Measurements from ENCODE around the gene COP1.

COP1 gene

DNA sequence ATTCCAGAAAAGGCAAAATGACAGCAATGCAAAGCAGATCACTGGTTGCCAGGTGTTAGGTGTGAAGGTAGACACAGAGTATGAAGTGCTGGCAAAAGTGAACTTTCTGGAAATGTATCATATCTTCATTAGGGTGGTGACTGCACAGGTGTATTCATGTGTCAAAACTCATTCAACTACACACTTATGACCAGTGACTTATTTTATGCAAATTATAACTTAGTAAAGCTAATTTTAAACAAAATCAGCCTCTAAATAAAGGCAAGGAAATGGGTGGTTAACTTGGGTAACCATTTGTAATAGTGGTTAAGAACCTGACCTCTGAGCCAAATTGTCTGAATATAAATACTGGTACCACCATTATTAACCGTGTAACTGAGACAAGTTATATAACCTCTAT lies 7.4 kb downstream of the COP1 start:
- H3K9me3 ChIP-seq (ENCODE audit: control insufficient read depth, insufficient read depth, low read length): no peaks in the 10 kb centered on the region
- no peaks in the 10 kb centered on the region for H3K27me3 ChIP-seq (ENCODE audit: control insufficient read depth, insufficient read depth, low read length)
- H3K4me3 ChIP-seq (ENCODE audit: low read depth, low read length): no peak overlapping the region
- no peak overlapping the region for H3K9ac ChIP-seq (ENCODE audit: low read depth, low read length)
- H3K36me3 ChIP-seq (ENCODE audit: control insufficient read depth, insufficient read depth, low read length): no peaks in the 10 kb centered on the region
- peaks cover 9% of the 10 kb centered on the region; the same call in 1 of the 2 replicates for H3K4me1 ChIP-seq (ENCODE audit: control insufficient read depth, insufficient read depth, low read length)
- H3K27ac ChIP-seq (ENCODE audit: low read depth, low read length): no peak overlapping the region

DNA sequence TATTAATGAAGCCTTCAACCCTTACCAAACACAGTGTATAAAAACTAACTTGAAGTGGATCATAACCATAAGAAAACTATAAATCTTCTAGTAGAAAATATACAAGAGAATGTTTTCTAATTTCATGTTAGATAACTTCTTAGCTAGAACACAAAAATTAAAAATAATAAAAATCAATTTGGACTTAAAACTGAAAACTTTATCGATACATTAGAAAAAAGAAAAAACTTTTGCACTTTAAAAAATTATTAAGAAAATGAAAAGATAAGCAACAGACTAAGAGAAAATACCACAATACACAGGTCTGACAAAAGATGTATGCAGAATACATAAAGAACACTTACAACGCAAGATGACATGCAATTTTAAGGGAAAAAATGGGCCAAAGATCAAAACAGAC lies 8.7 kb downstream of the COP1 start:
- Histone ChIP-seq H3K9ac (ENCODE audit: low read depth, low read length) (no peak overlapping the region), H3K27me3 (ENCODE audit: control insufficient read depth, insufficient read depth, low read length) (no peaks in the 10 kb centered on the region), H3K36me3 (ENCODE audit: control insufficient read depth, insufficient read depth, low read length) (no peaks in the 10 kb centered on the region), H3K4me1 (ENCODE audit: control insufficient read depth, insufficient read depth, low read length) (0 out of 2 replicates have a peak, but pooled peaks cover 3% of the 10 kb centered on the region), H3K9me3 (ENCODE audit: control insufficient read depth, insufficient read depth, low read length) (no peaks in the 10 kb centered on the region), H3K4me3 (ENCODE audit: low read depth, low read length) (no peak overlapping the region), H3K27ac (ENCODE audit: low read depth, low read length) (no peak overlapping the region)

DNA sequence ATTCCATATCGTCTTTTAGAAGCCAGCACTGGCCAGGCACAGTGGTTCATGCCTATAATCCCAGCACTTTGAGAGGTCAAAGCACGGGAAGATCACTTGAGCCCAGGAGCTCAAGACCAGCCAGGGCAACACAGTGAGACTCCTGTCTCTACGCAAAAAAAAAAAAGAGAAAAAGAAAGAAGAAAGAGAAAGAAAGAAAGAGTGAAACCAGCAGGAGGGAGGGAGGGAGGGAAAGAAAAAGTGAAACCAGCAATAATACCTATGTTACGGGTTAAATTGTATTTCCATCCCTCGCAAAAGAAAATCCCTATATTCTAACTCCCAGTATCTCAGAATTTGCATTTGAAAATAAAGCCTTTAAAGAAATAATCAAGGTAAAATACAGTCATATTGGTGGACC lies 10.4 kb downstream of the COP1 start:
- no peaks in the 10 kb centered on the region for H3K9me3 ChIP-seq (ENCODE audit: control insufficient read depth, insufficient read depth, low read length)
- H3K27me3 ChIP-seq (ENCODE audit: control insufficient read depth, insufficient read depth, low read length): no peaks in the 10 kb centered on the region
- H3K4me1 ChIP-seq (ENCODE audit: control insufficient read depth, insufficient read depth, low read length): 0 out of 2 replicates have a peak, but pooled peaks cover 3% of the 10 kb centered on the region
- no peaks in the 10 kb centered on the region for H3K36me3 ChIP-seq (ENCODE audit: control insufficient read depth, insufficient read depth, low read length)
- H3K9ac ChIP-seq (ENCODE audit: low read depth, low read length): no peak overlapping the region
- H3K27ac ChIP-seq (ENCODE audit: low read depth, low read length): no peak overlapping the region
- no peak overlapping the region for H3K4me3 ChIP-seq (ENCODE audit: low read depth, low read length)

DNA sequence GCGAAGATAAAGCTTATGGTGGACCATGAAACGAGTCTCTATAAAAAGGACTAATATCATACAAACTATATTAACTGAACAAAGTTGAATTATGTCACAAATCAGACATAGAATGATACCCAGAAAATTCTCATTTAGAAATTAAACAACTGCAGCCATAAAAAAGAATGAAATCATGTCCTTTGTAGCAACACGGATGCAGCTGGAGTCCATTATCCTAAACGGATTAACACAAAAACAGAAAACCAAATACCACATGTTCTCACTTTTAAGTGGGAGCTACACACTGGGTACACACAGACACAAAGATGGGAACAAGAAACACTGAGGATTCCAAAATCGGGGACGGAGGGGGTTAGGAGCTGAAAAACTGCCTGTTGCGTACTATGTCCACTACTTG lies 11.5 kb downstream of the COP1 start:
- Histone ChIP-seq H3K27me3 (ENCODE audit: control insufficient read depth, insufficient read depth, low read length) (no peaks in the 10 kb centered on the region), H3K4me3 (ENCODE audit: low read depth, low read length) (no peak overlapping the region), H3K4me1 (ENCODE audit: control insufficient read depth, insufficient read depth, low read length) (0 out of 2 replicates have a peak, but pooled peaks cover 3% of the 10 kb centered on the region), H3K9ac (ENCODE audit: low read depth, low read length) (no peak overlapping the region), H3K9me3 (ENCODE audit: control insufficient read depth, insufficient read depth, low read length) (no peaks in the 10 kb centered on the region), H3K27ac (ENCODE audit: low read depth, low read length) (no peak overlapping the region), H3K36me3 (ENCODE audit: control insufficient read depth, insufficient read depth, low read length) (no peaks in the 10 kb centered on the region)

DNA sequence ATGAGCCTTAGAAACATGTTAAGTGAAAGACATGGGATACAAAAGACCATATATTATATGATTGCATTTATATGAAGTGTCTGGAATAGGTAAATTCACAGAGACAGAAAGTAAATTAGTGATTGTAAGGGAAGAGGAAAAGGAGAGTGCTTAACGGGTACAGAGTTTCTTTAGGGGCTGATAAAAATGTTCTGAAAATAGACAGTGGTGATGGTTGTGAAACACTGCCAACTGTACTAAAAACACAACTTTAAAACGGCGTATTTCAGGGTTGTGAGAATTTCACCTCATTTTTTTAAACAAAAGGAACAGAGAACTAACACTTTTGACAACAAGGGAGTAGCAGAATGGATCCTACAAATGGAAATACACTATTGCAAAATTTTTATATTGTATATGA lies 13.4 kb downstream of the COP1 start:
- no peaks in the 10 kb centered on the region for H3K27me3 ChIP-seq (ENCODE audit: control insufficient read depth, insufficient read depth, low read length)
- no peak overlapping the region for H3K4me3 ChIP-seq (ENCODE audit: low read depth, low read length)
- H3K9me3 ChIP-seq (ENCODE audit: control insufficient read depth, insufficient read depth, low read length): no peaks in the 10 kb centered on the region
- H3K27ac ChIP-seq (ENCODE audit: low read depth, low read length): no peak overlapping the region
- H3K36me3 ChIP-seq (ENCODE audit: control insufficient read depth, insufficient read depth, low read length): no peaks in the 10 kb centered on the region
- peaks cover 18% of the 10 kb centered on the region for H3K4me1 ChIP-seq (ENCODE audit: control insufficient read depth, insufficient read depth, low read length)
- H3K9ac ChIP-seq (ENCODE audit: low read depth, low read length): no peak overlapping the region

DNA sequence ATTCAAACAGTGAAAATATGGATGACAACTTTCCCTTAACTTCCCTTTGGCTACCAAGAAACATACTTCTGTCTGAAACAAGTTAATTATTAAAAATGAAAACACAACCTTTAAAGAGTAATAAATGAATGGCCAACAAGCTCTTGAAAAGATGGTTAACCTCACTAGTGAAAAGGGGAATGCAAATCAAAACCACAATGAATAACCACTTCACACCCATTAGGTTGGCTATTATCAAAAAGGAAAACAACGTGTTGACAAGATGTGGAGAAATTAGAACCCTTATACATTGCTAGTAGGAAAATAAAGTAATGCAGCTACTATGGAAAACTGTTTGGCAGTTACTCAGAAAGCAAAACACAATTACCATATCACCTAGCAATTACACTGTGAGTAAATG lies 14.1 kb downstream of the COP1 start:
- H3K36me3 ChIP-seq (ENCODE audit: control insufficient read depth, insufficient read depth, low read length): no peaks in the 10 kb centered on the region
- no peak overlapping the region for H3K9ac ChIP-seq (ENCODE audit: low read depth, low read length)
- no peaks in the 10 kb centered on the region for H3K27me3 ChIP-seq (ENCODE audit: control insufficient read depth, insufficient read depth, low read length)
- peaks cover 24% of the 10 kb centered on the region for H3K4me1 ChIP-seq (ENCODE audit: control insufficient read depth, insufficient read depth, low read length)
- H3K4me3 ChIP-seq (ENCODE audit: low read depth, low read length): no peak overlapping the region
- H3K27ac ChIP-seq (ENCODE audit: low read depth, low read length): no peak overlapping the region
- H3K9me3 ChIP-seq (ENCODE audit: control insufficient read depth, insufficient read depth, low read length): no peaks in the 10 kb centered on the region

DNA sequence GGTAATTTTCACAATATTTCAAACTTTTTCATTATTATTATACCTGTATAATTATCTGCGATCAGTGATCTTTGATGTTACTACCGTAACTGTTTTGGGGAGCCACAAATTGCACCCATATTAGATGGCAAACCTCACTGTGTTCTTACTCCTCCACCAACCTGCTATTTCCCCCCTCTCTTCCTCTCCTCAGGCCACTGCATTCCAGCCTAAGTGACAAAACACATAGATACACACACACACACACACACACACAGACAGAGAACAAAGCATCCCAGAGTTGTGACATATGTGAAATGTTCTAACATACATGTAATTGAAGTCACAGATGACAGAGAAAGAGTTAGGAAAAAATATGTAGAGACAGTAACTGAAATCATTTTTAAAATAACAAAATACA lies 18.5 kb downstream of the COP1 start:
- H3K4me3 ChIP-seq (ENCODE audit: low read depth, low read length): no peak overlapping the region
- H3K4me1 ChIP-seq (ENCODE audit: control insufficient read depth, insufficient read depth, low read length): peaks cover 38% of the 10 kb centered on the region
- no peaks in the 10 kb centered on the region for H3K9me3 ChIP-seq (ENCODE audit: control insufficient read depth, insufficient read depth, low read length)
- H3K27ac ChIP-seq (ENCODE audit: low read depth, low read length): no peak overlapping the region
- H3K27me3 ChIP-seq (ENCODE audit: control insufficient read depth, insufficient read depth, low read length): no peaks in the 10 kb centered on the region
- H3K9ac ChIP-seq (ENCODE audit: low read depth, low read length): no peak overlapping the region
- H3K36me3 ChIP-seq (ENCODE audit: control insufficient read depth, insufficient read depth, low read length): peaks cover 4% of the 10 kb centered on the region; the same call in 1 of the 2 replicates

DNA sequence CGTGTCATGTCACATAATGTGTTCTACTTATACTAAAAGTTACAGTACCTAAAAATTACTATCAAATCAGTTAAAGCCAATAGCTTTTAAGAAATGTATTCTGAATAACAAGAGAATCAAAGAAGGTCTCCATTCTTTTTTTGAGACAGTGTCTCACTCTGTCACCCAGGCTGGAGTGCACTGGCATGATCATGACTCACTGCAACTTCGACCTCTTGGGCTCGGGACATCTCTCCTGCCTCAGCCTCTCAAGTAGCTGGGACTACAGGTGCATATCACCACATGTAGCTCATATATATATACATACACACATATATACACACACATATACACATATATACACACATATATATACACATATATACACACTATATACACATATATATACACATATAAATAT lies 20.1 kb downstream of the COP1 start:
- peaks cover 38% of the 10 kb centered on the region for H3K4me1 ChIP-seq (ENCODE audit: control insufficient read depth, insufficient read depth, low read length)
- peaks cover 17% of the 10 kb centered on the region; the same call in 1 of the 2 replicates for H3K36me3 ChIP-seq (ENCODE audit: control insufficient read depth, insufficient read depth, low read length)
- no peak overlapping the region for H3K27ac ChIP-seq (ENCODE audit: low read depth, low read length)
- H3K9me3 ChIP-seq (ENCODE audit: control insufficient read depth, insufficient read depth, low read length): no peaks in the 10 kb centered on the region
- no peaks in the 10 kb centered on the region for H3K27me3 ChIP-seq (ENCODE audit: control insufficient read depth, insufficient read depth, low read length)
- H3K4me3 ChIP-seq (ENCODE audit: low read depth, low read length): no peak overlapping the region
- no peak overlapping the region for H3K9ac ChIP-seq (ENCODE audit: low read depth, low read length)

DNA sequence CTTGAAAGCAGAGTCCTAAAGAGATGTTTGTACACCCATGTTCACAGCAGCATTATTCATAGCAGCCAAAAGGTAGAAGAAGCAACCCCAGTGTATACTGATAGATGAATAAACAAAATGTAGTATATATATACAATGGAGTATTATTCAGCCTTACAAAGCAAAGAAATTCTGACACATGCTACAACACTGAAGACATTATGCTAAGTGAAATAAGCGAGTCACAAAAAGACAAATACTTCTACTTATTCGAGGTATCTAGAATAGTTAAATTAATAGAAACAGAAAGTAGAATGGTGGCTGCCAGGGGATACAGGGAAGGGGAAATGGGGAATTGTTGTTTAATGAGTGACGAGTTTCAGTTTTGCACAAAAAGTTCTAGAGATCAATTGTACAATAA lies 23.5 kb downstream of the COP1 start:
- Histone ChIP-seq H3K9ac (ENCODE audit: low read depth, low read length) (no peak overlapping the region), H3K36me3 (ENCODE audit: control insufficient read depth, insufficient read depth, low read length) (peaks cover 23% of the 10 kb centered on the region), H3K4me1 (ENCODE audit: control insufficient read depth, insufficient read depth, low read length) (peaks cover 23% of the 10 kb centered on the region), H3K27me3 (ENCODE audit: control insufficient read depth, insufficient read depth, low read length) (no peaks in the 10 kb centered on the region), H3K27ac (ENCODE audit: low read depth, low read length) (no peak overlapping the region), H3K9me3 (ENCODE audit: control insufficient read depth, insufficient read depth, low read length) (no peaks in the 10 kb centered on the region), H3K4me3 (ENCODE audit: low read depth, low read length) (no peak overlapping the region)

DNA sequence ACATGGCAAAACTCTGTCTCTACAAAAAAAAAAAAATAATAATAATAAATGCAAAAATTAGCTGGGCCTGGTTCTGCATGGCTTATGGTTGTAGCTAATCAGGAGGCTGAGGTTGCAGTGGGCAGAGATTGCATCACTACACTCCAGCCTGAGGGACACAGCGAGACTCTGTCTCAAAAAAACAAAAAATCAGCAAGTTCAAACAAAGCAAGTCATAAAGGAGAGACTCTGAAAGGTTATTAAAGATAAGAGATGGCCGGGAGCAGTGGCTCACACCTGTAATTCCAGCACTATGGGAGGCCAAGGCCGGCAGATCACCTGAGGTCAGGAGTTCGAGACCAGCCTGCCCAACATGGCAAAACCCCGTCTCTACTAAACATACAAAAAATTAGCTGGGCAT lies 28.8 kb downstream of the COP1 start:
- peaks cover 28% of the 10 kb centered on the region for H3K36me3 ChIP-seq (ENCODE audit: control insufficient read depth, insufficient read depth, low read length)
- no peaks in the 10 kb centered on the region for H3K27me3 ChIP-seq (ENCODE audit: control insufficient read depth, insufficient read depth, low read length)
- no peaks in the 10 kb centered on the region for H3K4me1 ChIP-seq (ENCODE audit: control insufficient read depth, insufficient read depth, low read length)
- no peak overlapping the region for H3K4me3 ChIP-seq (ENCODE audit: low read depth, low read length)
- H3K9me3 ChIP-seq (ENCODE audit: control insufficient read depth, insufficient read depth, low read length): no peaks in the 10 kb centered on the region
- H3K27ac ChIP-seq (ENCODE audit: low read depth, low read length): no peak overlapping the region
- H3K9ac ChIP-seq (ENCODE audit: low read depth, low read length): no peak overlapping the region

DNA sequence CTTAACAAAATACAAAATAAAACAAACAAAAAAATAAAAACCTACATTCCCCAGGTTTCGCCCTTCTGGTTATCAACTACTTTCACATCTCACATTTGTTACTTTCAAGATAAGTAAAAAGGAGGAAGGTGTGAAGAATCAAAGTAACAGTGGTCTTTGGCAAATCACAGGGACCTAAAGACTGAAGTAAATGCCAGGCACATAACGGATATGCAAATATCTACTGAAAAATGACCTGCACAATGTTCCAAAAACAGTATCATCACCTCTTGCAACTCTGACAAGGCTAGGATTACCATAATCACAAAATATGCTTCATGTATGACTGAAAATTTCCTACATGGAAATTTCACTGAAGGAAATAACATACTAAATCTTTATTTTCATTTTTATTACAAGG lies 29.3 kb downstream of the COP1 start:
- peaks cover 23% of the 10 kb centered on the region for H3K36me3 ChIP-seq (ENCODE audit: control insufficient read depth, insufficient read depth, low read length)
- no peak overlapping the region for H3K9ac ChIP-seq (ENCODE audit: low read depth, low read length)
- no peak overlapping the region for H3K27ac ChIP-seq (ENCODE audit: low read depth, low read length)
- H3K27me3 ChIP-seq (ENCODE audit: control insufficient read depth, insufficient read depth, low read length): no peaks in the 10 kb centered on the region
- no peaks in the 10 kb centered on the region for H3K9me3 ChIP-seq (ENCODE audit: control insufficient read depth, insufficient read depth, low read length)
- no peaks in the 10 kb centered on the region for H3K4me1 ChIP-seq (ENCODE audit: control insufficient read depth, insufficient read depth, low read length)
- no peak overlapping the region for H3K4me3 ChIP-seq (ENCODE audit: low read depth, low read length)

DNA sequence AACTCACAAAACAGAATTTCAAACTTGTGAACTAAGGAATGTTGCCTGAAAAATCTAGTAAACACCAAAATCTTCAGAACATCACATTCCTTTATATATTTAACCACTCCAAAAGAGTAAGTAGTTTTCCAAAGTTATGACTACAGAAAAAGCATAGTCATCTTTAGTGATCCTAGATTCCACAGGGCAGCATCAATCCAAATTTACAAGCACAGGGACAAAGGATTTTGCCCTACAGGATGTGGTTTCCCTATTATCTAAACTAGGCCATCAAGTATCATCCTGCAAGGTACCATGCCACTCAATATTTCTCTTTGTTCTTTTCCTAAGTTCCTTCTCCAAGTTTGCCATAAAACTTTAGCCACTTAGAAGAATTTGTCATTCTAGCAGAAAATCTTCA lies 33.0 kb downstream of the COP1 start:
- Histone ChIP-seq H3K36me3 (ENCODE audit: control insufficient read depth, insufficient read depth, low read length) (peaks cover 17% of the 10 kb centered on the region), H3K9me3 (ENCODE audit: control insufficient read depth, insufficient read depth, low read length) (no peaks in the 10 kb centered on the region), H3K9ac (ENCODE audit: low read depth, low read length) (no peak overlapping the region), H3K27ac (ENCODE audit: low read depth, low read length) (no peak overlapping the region), H3K27me3 (ENCODE audit: control insufficient read depth, insufficient read depth, low read length) (no peaks in the 10 kb centered on the region), H3K4me3 (ENCODE audit: low read depth, low read length) (no peak overlapping the region), H3K4me1 (ENCODE audit: control insufficient read depth, insufficient read depth, low read length) (peaks cover 3% of the 10 kb centered on the region; the same call in 1 of the 2 replicates)

All from HUES48 (cell line).